HG02759 (cell line): ENCODE measurements around the gene CLCN5.

ENCODE experiments used
- ATAC-seq: cut with Tn5 transposase; IDR thresholded peaks from one replicate; pipeline ENCODE4 v1.9.1; 2021; ENCODE audit warnings: mild to moderate bottlenecking, moderate library complexity; ENCODE audit not compliant: unreplicated experiment

Gene CLCN5

GRCh38 chrX:49932791-49933190, 10.4 kb downstream of the CLCN5 start:
- no peak for ATAC-seq

DNA sequence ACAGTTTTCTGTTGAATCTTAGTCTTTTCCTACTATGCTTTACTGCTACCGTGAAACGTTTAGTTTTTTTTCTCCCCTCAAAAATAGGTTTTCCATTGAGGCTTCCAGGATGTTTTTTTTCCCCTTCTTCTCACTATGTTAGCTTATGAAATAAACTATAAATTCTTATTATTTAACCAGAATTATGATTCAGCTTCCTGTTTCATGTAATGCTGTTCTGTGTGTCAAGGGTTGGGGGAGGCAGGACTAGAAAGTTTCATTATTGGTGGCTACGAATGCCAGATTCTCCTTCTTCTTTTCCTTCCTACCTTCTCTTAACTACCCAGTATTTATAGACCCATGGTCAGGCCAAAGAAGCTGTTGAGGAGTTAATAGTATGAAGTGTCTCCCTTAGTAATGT, 11.8 kb downstream of the CLCN5 start:
- no peak for ATAC-seq

GRCh38 chrX:49934729-49935128, 12.3 kb downstream of the CLCN5 start:
- ATAC-seq: no peak

DNA sequence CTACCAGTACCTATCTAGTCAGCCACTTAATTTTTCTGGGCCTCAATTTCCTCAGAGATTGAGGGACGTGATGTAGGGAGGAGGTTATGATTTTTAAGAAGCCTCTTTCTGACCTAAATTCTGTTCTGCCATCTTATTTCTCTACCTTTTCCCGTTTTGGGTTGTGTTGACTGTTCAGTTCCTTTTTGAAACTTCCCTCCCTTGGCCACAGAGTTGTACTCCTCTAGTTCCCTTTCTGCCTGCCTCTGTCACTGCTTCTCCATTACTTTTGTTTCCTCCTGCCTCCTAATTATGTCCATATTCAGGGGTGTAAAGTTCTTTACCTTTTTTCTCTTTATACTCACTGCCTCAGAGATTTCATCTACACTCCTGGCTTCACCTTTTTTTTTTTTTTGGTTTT, 25.4 kb downstream of the CLCN5 start:
- ATAC-seq: no peak

DNA sequence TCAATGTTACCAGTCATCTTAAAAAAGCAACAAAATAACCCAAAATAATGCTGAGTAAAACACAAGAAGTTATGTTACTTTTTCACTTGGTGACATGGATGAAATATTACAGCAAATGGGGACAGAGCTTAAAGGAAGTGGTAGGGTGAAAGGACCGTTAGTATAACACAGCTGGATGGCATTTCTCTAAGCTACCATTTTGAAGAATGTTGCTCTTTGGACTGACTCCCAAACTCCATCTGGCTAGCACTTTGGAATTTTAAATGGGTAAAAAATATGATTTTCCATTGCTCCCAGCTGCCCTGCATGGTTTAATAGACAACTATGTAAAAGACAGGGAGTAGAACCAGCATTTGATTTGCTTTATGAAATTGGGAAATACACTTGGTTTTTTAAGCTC, 27.6 kb downstream of the CLCN5 start:
- no peak for ATAC-seq

DNA sequence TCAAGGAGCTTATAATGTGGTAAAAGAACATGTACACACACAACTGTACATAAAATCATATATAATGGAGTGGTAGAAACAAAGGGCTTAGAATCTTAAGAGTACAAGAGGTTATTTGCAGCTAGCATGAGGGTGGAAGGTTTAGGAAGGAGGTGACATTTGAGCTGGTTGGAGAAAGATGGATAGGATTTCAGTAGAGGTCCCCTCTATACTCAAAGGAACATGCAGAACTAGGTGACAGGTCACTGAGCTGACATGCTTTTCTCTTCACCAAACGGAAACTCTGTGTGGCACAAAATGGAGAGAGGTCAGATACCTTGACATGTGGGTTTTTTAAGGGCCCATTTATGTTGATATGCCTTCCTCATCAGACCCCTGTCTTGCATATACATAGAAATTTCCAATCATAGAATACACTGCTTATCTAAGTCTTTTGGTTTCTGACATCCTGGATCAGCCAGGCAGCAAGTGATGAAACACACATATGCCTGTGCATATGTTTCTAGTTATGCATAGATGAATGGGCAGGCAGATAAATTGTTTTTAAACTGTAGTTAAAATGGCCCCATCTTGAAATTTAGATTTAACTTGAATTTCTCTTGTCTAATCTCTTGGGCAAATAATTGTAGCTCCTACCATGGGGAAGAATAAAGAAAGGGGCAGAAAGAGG, 29.3 kb downstream of the CLCN5 start:
- no peak for ATAC-seq

DNA sequence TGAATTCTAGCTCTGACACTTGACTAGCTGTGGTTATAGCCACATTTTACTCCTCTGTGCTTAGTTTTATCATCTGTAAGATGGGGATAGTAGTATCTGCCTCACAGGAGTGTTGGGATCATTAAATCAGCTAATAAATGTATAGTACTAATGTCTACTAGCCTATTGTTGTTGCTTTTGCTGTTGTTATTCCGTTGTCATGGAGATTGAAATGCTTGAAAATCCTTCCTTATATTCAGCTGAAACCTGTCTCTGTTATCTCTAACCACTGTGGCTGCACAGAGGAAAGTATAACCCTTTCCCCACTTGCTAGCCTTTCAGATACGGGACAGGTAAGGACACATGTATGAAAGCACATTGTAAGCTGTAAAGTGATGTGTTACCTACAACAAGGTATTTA, 33.9 kb downstream of the CLCN5 start:
- ATAC-seq: no peak

GRCh38 chrX:49958727-49959485, 36.5 kb downstream of the CLCN5 start:
- ATAC-seq: no peak

DNA sequence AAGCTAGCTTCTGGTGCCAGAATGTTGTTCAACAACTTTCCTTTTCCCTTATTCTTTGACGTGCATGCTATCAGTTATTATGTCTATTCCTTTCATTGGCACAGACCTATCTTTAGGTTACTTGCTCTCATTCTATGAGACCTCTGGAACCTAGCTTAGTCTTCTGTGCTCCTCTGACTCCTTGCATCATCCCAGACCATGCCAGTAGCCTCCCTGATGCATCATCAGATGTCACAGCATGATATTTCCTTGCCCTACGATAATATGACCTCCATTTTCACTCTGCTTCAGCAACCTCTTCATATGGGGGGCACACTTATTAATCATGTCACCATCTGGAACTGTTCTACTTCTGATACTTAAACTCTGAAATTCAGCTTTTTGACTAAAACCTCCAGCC, 37.2 kb downstream of the CLCN5 start:
- ATAC-seq: no peak

DNA sequence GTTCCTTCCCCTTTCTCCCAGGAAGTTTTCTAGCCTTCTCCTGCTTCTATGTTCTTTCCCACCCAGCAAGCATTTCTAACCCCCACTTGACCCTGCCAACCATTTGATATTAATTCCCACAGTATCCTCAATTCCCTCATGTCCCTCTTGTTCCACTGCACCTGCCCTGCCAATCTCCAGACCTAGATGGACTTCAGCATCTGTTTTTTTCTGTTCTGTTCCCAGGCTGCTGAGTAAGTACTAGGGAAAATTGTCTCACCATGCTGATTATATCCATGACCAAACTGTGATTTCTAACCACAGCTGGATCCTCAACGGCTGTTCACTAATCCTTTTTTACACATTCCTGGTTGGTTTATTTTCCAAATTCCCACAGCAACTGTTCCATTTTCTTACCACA, 37.7 kb downstream of the CLCN5 start:
- no peak for ATAC-seq

DNA sequence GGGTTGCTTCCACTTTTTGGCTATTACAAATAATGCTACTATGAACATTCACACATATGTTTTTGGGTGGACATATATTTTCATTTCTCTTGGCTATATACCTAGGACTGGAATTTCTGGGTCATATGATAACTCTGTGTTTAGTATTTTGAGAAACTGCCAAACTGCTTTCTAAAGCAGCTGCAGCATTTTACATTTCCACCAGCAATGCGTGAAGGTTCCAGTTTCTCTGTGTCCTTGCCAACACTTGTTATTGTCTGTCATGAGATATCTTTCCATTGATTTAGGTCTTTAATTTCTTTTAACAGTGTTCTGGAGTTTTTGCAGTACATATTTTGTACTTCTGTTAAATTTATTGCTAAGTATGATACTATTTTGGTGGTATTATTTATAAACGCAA, 48.3 kb downstream of the CLCN5 start:
- ATAC-seq: no peak

DNA sequence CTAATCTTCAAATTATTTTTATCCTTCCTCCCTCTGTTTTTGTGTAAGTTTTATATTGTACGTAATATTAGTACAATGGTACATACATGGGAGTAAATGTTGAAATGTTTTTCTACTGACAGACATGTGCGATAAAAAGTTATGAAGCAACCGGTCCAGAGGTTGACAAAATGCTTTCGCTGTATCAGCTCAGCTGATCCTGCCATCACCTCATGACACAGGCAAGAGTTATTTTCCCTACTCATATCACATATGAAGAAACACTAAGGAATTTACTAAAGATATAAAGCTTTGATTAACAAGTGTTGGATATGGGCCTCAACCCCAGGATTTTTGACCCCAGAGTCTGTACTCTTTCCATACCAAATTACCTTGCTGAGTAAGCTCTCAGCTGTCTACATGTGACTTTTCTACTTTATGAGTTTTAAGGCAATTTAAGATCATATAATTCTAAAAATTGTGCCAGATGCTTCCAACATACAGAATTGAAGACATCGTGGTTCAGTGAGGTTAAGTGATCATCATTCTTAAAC, 50.0 kb downstream of the CLCN5 start:
- ATAC-seq: no peak

DNA sequence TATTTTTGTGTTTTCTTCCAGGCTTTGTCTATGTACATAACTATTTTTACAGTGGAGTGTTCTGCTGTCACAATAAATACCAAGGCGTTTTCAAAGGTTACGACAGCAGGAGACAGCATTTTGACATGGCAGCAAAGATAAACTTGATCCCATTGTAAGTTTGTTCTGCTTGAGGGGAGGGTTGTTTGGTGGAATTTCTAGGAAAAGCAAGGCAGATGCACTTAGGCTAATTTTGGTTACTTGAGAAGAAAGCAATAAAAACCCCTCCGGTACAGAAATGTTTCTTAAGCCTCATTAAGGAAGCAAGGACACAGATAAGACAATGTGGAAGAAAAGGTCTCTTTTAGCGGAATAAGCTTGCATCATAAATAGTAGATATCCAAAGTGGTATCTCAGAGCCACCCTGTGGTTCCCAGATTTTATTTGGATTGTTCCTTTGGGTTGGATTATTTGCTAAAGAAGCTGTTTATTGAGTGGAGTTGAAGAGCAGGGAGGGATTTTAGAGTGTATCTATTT, 54.3 kb downstream of the CLCN5 start:
- ATAC-seq: no peak

DNA sequence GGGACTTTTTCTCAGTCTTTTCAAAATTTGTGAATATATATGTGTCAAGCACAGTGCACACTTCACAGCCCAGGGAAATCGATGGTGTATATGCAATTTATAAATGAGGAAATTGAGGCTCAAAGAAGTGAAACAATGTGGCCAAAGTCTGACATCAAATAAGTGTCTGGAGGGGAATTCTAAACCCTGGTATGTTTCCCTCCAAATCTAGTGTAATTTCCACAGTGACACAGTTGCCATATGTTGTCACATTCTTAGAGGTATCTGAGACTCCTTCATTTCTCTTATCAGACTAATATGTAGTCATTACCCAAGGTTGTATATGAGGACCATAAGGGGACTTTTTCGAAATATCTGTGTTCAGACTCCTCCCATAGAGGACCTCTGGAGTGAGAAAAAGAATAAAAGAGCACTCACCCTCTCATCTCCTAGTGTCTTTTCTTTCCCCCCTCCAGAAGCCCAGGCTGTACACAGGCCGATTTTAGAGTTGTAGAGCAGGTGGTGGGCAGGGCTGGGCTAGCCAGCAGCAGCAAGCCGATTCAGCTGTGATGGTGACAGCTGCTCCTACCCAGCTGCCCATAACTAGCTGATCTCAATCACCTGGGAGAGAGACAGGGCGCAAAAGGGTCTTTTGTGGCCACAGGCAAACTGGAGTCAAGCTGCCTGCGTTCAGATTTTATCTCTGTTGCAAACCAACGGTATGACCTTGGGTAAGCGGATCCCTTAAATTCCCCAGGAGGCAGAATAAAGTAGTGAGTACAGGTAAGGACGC, 55.1 kb downstream of the CLCN5 start:
- no peak for ATAC-seq

DNA sequence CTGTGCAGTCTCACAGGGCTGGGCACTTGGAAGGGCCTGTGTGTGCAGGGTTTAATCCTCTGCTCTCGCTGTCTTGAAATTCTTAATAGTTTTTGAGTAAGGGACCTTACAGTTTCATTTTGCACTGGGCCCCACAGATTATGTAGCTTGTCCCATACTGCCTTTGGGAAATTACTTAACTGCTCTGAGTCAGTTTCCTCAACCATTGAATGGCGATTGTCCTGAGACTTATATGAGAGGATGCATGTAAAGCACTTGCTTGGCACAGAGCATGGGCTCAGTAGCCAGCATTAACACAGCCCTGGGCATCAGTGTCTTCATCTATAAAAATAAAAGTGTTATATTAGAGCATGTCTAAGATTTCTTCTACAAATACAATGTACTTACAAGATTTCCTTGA, 55.8 kb downstream of the CLCN5 start:
- no peak for ATAC-seq

GRCh38 chrX:49986058-49986457, 63.7 kb downstream of the CLCN5 start:
- ATAC-seq: no peak

GRCh38 chrX:49987651-49988050, 65.3 kb downstream of the CLCN5 start:
- ATAC-seq: no peak

- no peak for ATAC-seq
Measured at GRCh38 chrX:49988143-49988542, 65.7 kb downstream of the CLCN5 start.

DNA sequence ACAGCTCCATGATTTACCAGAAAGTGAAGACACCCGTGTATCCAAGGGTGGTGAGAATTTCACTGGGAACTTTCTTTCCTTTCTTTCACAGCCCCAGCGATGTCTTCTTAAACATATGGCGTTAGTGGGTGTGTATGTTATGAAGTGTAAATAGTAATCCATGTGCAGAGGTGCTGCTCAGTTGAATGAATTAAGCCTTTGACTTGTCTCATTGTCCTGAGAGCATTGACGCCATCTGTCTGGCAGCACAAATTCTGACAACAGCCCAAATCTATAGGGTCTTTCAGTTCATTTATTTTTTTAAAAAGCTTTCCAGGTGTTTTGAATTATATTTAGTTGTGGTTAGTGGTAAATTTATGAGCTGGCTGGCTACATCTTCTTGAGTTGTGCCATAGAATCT, 69.4 kb downstream of the CLCN5 start:
- no peak for ATAC-seq

- ATAC-seq: no peak
Measured at GRCh38 chrX:49992853-49993252, 70.5 kb downstream of the CLCN5 start.

DNA sequence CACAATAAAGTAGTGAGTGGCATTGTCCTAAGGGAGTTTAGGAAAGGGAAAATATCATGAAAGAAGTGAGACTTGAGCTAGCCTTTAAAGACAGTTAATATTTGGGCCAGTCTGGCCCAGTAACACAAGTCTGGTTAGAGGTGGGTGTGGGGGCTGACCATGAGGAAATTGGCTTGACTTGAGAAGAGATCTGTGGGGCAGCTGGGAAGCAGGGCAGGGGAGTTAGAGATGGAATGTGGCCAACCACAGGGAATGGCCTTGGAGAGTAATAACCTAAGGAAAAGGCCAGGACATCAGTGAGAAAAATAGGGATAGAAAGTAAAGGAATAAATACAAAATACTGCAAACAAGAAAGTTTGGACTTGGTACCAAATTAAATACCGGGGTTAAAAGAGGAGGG, 71.3 kb downstream of the CLCN5 start:
- ATAC-seq: no peak
